Esophagus squamous epithelium (tissue), 4 donors: ENCODE data around the gene LINGO3.

Experiments used
- POLR2A ChIP-seq, 4 donors: fragments of 450-650 bp; IDR thresholded peaks; one replicate each; pipeline ENCODE4 v1.6.1; 2017; ENCODE audit warnings: antibody characterized with exemption in 4 of 4, mild to moderate bottlenecking in 4 of 4, moderate library complexity in 3 of 4
- TF ChIP-seq, protein P1 (sequence below), 6 experiments: fragments of 450-650 bp in 4 of 6; fragments of 200-600 bp in 2 of 6; sonication (generic) in 2 of 6; IDR thresholded peaks; one replicate each; pipeline ENCODE4 v1.5.1; 2016 to 2019; ENCODE audit warnings: antibody characterized with exemption in 6 of 6, mild to moderate bottlenecking in 4 of 6, moderate library complexity in 4 of 6

DNA sequence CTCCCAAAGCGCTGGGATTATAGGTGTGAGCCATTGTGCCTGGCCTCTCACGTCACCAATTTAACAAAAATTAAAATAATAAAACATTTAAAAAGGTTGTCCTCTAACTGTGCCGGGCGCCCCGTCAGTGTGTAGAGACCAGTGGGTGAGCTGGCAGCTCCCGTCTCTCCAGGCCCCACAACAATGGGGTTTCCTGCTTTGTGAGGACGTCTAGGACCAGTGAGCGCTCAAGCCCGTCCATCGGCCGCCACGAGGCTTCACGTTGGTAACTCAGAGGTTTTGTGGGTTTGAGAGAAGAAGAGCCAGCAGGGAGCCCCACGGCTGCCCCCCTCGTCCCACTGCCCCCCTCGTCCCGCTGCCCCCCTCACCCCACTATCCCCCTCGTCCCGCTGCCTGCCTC is 15.8 kb upstream of the LINGO3 start:
- no peak for TF ChIP-seq POLR2A (IDR thresholded peaks at IDR 0.05)
- TF ChIP-seq, protein P1, sequence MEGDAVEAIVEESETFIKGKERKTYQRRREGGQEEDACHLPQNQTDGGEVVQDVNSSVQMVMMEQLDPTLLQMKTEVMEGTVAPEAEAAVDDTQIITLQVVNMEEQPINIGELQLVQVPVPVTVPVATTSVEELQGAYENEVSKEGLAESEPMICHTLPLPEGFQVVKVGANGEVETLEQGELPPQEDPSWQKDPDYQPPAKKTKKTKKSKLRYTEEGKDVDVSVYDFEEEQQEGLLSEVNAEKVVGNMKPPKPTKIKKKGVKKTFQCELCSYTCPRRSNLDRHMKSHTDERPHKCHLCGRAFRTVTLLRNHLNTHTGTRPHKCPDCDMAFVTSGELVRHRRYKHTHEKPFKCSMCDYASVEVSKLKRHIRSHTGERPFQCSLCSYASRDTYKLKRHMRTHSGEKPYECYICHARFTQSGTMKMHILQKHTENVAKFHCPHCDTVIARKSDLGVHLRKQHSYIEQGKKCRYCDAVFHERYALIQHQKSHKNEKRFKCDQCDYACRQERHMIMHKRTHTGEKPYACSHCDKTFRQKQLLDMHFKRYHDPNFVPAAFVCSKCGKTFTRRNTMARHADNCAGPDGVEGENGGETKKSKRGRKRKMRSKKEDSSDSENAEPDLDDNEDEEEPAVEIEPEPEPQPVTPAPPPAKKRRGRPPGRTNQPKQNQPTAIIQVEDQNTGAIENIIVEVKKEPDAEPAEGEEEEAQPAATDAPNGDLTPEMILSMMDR (IDR thresholded peaks at IDR 0.05) = no peak
